GM18520 (cell line): Measurements from ENCODE around the gene RSRP1.
A peak's percentile ranks its signal among the peaks of the same experiment; 100 is the strongest.
"Not testable (repeated sequence)": the region's sequence is repeated elsewhere in the genome, so short reads cannot be mapped to it uniquely, and the experiment has no call there.

Experiments
- ATAC-seq: cut with Tn5 transposase; IDR thresholded peaks from one replicate; pipeline ENCODE4 v1.9.1; 2021; ENCODE audit not compliant: unreplicated experiment

The RSRP1 gene, protein sequence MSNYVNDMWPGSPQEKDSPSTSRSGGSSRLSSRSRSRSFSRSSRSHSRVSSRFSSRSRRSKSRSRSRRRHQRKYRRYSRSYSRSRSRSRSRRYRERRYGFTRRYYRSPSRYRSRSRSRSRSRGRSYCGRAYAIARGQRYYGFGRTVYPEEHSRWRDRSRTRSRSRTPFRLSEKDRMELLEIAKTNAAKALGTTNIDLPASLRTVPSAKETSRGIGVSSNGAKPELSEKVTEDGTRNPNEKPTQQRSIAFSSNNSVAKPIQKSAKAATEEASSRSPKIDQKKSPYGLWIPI

DNA sequence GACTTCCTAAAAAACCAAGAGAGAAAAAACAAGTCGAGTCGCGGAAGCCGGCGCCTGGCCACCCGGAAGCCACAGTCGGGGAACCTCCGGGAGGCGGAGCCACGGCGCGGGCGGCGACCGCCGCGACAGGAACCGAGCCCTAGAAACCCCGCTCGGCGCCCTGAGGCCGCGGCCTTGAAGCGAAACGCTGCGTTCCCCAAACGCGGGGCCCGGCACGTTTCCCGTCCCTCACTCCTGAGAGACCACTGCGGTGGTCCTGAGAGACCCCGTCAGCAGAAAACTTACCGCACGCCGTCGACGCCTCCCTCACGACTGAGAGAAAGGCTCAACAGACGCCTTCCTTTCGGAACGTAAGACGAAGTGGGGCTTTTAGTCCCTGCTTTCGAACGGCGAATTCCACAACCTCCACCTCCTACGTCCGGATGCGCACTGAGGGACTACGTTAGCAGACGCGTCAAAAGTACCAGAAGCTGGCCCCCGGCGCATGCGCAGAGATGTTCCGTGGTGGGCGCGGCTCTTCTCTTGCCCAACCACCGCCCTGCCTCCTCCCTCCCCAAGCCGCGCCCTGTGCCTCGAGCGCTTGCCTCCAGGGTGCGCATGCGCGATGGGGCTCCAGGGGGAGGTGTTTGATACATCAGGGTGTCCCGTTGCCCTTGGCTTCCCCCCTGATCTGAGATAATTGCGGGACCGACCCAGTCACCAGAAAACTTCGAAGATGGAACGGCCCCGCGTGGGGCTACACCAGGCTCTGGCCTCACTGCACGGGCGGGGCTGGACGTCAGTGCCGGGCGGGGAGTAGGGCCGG lies at the start of gene RSRP1:
Gene RSRP1, minus strand, starts transcription at position 431 of the 805 bp plus-strand sequence. CDS start 491 bp downstream, outside the sequence.
- peak; percentile 70 for ATAC-seq

DNA sequence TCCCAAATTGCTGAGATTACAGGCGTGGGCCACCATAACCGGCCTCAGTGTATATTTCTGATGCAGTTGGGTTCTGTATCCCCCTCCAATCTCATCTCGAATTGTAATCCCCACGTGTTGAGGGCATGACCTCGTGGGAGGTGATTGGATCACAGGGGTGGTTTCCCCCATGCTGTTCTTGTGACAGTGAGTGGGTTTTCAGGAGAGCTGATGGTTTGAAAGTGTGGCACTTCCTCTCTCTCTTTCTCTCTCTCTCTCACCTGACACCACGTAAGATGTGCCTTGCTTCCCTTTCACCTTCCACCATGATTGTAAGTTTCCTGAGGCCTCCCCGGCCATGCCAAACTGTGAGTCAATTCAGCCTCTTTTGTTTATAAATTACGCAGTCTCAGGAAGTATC lies 49.2 kb upstream of the RSRP1 start:
- not testable (repeated sequence) for ATAC-seq

DNA sequence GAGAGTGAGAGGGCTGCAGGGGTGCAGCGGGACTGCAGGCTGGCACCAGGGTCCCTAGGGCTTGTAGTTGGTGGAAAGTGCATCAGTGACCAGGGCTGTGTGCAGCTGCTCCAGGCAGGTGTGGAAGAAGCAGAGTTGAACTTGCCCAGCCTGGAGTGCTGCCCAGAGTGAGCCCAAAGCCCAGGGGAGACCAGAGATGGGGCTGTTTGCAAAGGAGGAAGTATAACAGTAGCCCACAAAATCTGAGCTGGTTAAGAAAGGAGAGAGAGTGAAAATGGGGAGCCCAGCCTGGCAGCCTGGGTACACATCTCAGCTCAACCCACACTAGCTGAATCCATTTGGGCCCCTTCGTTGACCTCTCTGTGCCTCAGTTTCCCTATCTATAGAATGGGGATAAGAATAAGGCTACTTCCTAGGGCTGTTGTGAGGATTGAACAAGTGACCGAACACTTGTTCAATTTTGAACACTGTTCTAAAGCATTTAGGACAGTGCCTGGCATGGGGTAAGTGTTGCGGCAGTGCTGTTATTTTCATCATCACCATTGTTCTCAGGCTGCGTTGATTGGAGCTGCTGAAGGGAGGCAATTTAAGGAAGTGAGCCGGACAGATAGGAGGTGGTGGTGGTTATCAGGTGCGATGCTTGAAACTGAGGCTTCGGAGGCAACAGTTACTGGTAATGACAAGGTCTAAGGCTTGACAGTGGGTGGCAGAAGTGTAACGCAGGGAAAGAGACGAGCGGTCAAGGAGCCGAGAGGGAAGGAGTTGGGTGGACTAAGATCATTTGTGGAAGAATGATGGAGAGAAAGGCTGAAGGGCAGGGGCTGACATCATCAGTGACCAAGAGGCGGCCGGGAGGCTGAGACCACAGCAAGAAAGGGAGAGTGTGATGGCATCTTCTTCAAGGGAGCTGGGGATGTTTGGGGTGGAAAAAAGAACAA lies 47.9 kb upstream of the RSRP1 start:
- ATAC-seq = not testable (repeated sequence)

DNA sequence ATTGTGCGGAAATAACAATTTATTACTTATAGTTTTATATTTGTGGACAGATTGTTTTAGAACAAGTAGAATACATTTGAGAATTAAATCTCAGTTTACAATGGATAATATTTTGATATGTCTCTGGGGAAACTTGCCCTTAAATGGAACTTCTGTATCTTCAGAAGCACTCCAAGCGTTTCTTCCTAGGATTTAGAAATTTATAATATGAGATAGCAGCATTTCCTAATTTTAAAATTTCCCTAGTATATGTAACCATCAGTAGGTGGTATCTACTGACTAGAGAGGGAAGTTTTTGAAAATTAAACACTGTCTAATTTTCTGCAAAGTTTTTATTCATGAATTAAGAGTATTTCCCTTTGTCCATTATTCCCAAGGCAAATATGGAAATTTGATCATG lies 46.2 kb upstream of the RSRP1 start:
- not testable (repeated sequence) for ATAC-seq

DNA sequence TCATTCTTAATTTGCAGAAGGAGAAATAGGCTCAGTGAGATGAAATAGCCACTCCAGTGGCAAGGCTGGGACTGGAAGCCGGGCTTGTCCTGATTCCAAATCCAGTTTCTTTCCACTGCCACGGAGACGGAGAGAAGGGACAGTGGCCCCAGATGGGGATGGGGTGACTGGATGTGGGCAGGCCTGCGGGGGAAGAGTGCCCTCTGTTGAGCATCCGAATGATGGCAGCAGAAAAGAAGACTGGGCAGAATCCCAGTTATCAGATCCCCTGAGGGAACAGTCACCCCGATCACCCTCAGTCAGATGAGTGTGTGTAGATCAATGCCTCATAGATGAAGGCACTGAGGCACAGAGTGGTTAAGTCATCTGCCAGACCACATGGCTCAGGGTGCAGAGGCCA lies 42.8 kb upstream of the RSRP1 start:
- ATAC-seq = not testable (repeated sequence)

DNA sequence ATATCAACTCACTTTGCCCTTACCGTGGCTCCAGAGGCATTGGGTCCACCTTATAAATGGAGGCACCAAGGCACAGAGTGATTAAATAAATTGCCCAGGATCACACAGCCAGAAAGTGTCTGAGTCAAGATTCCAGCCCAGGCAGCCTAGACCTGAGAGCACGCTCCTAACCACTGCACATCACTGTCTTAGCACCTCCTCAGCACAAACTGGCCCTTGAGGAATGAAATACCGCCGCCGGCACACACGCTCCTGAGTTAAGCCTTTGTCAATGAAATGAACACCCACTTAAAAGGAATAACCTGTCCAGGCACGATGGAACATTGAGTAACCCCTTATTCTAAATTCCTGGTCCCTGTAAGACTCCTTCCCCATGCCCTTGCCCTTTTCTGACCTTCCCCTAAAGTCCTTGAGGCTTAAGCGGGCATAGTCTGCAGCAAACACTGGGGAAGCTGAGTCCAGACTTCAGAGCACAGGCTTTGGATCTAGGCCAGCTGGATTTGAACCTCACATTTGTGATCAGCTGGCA lies 41.4 kb upstream of the RSRP1 start:
- ATAC-seq = not testable (repeated sequence)

DNA sequence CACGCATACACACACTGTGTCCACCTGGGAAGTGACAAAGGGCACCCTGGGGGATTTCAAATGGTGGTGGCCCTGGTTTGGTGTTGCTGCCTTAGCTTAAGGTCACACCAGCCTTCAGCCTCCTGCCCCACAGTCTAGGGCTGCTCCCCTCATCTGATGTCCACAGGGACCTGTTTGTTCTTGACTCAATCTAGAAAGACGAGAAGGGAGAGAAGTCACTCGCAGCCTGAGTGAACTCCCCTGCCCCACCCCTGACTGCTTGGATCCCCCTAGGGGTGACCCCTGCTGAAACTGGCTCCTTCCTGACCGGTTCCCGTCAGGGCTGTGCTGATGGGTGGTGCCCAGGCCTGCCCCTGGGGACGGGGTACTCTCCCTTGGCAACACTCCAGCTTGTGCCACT lies 39.9 kb upstream of the RSRP1 start:
- not testable (repeated sequence) for ATAC-seq

DNA sequence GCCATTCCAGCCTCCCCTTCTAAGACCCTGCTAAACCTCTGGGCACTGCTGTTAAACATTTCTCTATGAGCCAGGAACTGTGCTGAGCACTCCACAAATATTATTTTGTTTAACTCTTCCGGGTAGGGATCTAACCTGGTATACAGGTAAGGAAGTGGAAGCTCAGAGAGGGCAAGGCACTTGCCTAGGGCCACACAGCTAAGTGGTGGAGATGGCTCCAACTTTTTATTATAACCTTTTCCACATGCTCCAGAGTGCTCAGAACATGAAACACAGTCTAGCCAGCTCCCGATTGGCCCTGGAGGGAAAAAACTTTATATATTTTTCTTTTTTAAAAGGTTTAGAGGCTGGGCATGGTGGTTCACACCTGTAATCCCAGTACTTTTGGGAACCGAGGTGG lies 38.6 kb upstream of the RSRP1 start:
- ATAC-seq = not testable (repeated sequence)

DNA sequence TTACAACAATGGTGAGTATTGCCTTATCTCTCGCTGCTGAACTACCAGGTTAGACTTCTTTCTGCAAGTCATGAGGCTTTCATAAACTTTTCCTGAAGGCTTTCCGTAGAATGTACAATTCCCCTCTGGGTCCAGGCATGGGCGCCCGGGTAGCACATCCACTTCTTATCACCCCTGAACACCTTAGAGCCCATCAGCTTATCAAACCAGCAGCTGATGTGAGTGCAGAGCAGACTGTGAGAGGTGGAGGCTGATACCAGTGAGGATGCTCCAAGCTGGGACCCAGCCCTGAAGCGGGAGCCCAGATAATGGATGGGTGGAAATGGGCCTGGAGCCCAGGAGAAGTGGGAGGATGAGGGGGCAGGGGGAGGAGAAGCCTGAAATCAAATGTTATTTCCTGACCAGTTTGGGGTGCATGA lies 32.4 kb upstream of the RSRP1 start:
- ATAC-seq = not testable (repeated sequence)

DNA sequence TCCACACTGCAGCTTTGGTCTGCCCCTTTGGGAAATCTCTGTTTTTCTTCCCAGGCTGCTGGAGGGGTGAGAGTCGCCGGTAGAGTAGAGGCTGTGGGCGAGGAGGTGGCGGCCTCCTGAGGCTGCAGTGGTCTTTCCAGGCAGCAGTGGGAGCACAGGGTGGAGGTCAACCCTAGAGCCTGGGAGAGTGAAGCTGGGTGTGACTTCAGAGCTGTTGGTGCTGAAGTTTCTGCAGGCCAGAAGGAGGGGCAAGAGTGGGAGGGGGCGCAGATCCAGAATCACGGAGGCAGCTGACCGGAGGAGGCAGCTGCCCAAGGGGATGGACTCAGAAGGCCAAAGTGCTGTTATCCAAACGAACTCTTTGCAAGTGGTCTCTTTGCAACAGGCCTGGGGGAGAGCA lies 31.5 kb upstream of the RSRP1 start:
- ATAC-seq = not testable (repeated sequence)

DNA sequence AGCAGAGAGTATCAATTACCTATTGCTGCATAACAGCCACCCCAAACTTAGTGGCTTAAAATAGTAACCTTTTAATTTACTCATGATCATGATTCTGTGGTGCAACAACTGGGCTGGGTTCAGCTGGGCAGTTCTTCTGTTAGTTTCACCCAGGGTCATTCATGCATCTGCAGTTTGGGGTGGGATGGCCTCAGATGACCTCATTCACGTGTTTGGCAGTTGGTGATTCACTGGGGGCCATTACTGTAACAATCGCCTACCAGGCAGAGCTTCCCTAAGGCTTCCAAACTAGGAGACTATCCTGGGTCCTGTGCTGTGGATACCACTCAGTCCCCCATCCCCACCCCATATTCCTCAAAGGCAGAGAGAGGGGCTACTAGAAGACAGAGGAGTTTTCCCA lies 31.1 kb upstream of the RSRP1 start:
- not testable (repeated sequence) for ATAC-seq

DNA sequence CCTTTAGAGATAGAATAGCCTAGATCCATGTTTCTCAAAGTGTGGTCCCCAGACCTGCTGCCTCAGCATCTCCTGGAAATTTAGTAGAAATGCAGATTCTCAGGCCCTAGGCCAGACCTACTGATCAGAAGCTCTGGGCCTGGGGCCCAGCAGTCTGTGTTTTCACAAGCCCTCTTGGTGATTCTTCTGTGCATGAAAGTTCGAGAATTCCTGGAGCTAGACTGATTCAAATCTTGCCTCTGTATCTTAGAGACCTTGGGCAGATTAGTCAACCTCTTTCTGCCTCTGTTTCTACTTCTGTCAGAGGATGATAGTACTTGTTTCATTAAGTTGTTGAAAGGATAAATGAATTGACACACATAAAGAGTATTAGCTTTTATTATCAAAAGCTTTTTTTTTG lies 30.0 kb upstream of the RSRP1 start:
- not testable (repeated sequence) for ATAC-seq

DNA sequence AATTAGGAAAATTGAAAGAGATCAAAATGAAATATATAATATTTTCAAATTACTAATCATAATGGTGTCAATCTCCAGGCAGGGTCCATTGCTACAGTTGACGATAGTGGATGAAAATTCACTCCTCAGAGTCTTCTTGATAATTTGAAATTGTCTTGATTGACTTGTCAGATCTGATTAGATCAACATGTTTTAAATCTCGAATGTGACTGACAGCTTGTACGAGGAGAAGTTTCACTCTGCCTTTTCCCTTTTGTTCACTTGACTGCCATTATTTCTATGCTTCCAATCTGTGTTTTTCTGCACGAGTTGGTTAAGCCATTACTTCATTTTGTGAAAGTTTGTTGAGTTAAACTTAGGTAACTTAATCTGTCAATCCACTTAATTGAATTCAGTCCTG lies 28.4 kb upstream of the RSRP1 start:
- ATAC-seq = not testable (repeated sequence)

DNA sequence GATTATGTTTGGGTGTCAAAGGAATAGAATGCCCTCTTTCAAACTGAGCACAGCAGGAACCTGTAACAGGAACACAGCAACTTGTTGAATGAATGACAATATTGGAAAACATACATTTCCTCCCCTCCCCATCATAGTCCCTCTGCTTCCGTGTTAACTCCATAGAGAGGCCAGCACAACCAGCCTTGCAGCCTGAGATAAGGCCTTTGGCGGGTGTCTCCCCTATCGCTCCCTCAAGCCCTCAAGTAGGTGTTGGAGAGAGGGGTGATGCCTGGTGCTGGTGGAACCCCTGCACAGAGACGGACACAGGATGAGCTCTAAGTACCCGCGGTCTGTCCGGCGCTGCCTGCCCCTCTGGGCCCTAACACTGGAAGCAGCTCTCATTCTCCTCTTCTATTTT lies 25.0 kb upstream of the RSRP1 start, which contains the start of gene RHD:
Gene RHD, plus strand, starts transcription at position 272 of the 400 bp plus-strand sequence. Its CDS starts 39 bp downstream, at position 311.
- ATAC-seq = not testable (repeated sequence)

DNA sequence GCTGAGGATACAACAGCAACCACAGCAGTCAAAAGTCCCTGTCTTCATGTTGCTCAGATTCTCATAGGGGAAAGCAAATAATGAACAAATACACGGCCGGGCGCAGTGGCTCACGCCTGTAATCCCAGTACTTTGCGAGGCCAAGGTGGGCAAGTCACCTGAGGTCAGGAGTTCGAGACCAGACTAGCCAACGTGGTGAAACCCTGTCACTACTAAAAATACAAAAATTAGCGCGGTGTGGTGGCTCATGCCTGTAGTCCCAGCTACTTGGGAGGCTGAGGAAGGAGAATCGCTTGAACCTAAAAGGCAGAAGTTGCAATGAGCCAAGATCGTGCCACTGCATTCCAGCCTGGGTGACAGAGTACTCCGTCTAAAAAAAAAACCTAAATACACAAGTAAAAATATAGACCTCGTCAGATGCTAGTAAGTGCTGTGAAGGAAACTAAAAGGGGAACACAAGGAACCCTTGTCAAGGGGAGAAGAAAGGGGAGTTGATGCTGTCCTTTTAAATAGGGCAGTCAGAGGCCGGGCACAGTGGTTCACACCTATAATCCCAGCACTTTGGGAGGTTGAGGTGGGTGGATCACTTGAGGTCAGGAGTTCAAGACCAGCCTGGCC lies 21.0 kb upstream of the RSRP1 start:
- ATAC-seq = not testable (repeated sequence)

DNA sequence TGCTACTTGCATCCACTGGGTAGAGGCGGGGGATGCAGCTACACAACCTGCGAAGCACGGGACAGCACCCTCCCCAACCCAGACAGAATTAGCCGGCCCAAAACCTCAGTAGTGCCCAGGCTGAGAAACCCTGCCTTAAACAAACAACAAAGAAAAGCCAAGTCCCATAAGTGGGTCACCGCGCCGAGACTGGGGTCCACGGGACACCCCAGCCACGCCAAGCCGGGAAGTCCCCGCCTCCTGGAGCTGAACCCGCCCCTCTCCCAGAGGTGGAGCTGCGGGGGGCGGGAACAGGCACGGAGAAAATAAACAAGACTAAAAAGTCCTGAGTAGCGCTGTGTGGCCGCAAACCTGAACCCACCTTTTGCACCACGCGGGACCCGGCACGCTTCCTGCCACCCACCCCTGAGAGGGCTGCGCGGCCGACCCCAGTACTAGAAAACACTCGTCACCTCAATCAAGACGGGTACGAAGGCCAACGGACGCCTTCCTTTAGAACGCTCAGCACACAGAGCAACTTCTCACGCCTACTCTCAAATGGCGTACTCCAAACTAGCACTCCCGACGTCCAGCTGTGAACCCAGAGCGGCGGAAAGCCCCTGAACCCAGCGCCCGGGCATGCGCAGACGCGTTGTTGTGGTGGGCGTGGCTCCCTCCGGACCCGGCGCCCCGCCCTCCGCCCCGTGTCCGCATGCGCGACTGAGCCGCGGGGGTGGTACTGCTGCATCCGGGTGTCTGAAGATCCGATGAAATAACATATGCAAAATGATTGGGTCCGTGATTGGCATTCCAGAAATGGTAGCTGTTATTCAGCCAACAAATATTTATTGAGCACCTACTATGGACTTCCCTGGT lies 20.3 kb upstream of the RSRP1 start:
- peak; percentile 67 for ATAC-seq

DNA sequence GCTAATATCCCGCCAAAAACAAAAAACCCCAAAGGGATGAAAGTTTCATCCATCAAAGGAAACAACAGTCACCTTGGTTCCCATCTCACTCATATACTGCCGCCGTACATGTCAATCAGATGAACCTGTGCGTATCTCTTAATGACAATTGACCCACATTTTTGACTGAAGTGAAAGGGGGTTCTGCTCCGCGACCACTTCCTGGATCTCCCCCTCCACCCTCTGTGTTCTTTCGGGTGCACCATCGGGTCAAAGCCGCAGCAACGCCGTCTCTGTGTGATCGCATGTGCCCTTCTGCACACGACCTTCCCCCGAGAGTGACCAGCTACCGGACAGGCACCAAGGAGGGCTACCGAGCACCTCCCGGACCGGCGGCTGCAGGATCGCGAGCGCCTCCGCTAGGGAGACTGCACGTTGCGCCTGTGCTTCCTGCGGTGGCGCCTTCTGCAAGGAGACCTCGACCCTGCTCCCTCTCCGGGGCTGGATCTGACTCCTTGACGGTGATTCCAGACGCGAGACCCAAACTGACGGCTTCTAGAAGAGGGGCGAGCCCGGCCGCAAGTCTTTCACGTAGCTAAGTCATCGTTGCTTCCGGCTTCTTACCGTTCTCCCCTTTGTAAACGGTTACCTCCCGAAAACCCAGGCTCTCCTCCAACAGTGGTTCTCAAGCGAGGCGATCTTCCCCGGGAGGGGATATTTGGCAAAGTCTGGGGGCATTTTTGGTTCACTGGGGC lies 19.5 kb upstream of the RSRP1 start:
- not testable (repeated sequence) for ATAC-seq

DNA sequence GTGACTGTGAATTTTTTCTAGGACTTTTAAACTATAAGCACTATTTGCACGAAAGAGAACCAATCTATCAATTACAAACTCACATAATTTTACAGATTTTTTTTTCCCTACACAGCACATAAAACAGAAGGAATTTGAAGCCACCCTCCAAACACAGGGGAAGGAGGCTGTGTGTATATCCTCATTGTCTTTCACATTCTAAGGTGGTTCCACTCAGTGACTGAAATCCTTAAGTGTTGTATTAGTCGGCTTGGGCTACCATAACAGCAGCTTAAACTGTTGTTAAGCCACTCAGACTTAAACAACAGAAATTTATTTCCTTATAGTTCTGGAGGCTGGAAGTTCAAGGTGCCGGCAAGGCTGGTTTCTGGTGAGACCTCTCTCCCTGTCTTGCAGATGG lies 13.1 kb upstream of the RSRP1 start:
- ATAC-seq = not testable (repeated sequence)

DNA sequence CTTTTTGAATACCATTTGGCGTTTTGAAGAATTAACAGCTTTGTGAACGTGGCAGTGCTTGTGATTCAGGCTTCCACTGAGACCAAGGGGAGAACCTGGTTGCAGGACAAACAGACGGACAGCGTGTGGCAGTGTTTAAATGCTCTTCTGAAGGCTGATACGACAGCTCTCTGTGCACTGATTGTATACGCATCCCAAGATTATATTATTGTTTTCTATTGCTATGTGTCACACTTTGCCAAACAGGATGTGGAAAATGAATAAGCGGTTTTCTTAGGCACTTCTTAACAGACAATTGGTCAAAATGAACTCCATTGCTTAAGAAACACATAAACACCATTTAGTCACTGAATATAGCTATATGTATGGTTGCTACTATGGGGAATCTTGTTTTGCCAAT lies 12.6 kb upstream of the RSRP1 start:
- ATAC-seq = not testable (repeated sequence)
